Suprapubic skin (tissue), 4 donors: ENCODE data around the gene PKN2. TPM values are rescaled to one million over a fixed set of nuclear protein-coding genes. Genes with fewer than 3 reads are reported as not detected.

Source experiments
- DNase-seq, 2 donors: peaks; one replicate each; pipeline ENCODE4 v3.0.0-alpha.2; 2019; ENCODE audit warnings: low spot score in 2 of 2
- H3K27ac ChIP-seq: fragments of 200-600 bp; sonication (generic); one replicate; pipeline ENCODE4 v1.5.1; 2019
- H3K27me3 ChIP-seq: fragments of 200-600 bp; sonication (generic); one replicate; pipeline ENCODE4 v1.5.1; 2019
- H3K36me3 ChIP-seq: fragments of 200-600 bp; sonication (generic); one replicate; pipeline ENCODE4 v1.5.1; 2019
- H3K4me1 ChIP-seq: fragments of 200-600 bp; sonication (generic); one replicate; pipeline ENCODE4 v1.5.1; 2019
- H3K4me3 ChIP-seq: fragments of 200-600 bp; sonication (generic); one replicate; pipeline ENCODE4 v1.5.1; 2019; ENCODE audit warnings: mild to moderate bottlenecking
- H3K9me3 ChIP-seq: fragments of 200-600 bp; sonication (generic); one replicate; pipeline ENCODE4 v1.5.1; 2019
- EP300 ChIP-seq: sonication (generic); formaldehyde crosslinking; IDR thresholded peaks from one replicate; pipeline ENCODE4 v1.6.1; 2017; ENCODE audit warnings: antibody characterized with exemption
- POLR2A ChIP-seq, 2 donors: fragments of 450-650 bp; IDR thresholded peaks; one replicate each; pipeline ENCODE4 v1.6.1; 2017; ENCODE audit warnings: antibody characterized with exemption in 2 of 2, mild to moderate bottlenecking in 2 of 2, moderate library complexity in 2 of 2
- POLR2AphosphoS5 ChIP-seq, 3 donors: sonication (generic); formaldehyde crosslinking; IDR thresholded peaks; one replicate each; pipeline ENCODE4 v1.6.1; 2017; ENCODE audit warnings: antibody characterized with exemption in 3 of 3
- WGBS: methylation state at CpG from one replicate; pipeline ENCODE4 v1.1.5; 2018; 5-methylcytosine and 5-hydroxymethylcytosine counted together
- total RNA-seq, 4 donors: library from RNA; depleted of rRNA; stranded (reverse); fragments of >200 nt; gene quantifications; one replicate each; pipeline ENCODE4 v1.1.0, GENCODE V29; 2016
- TF ChIP-seq, protein P1 (sequence below), 2 donors: fragments of 200-600 bp in 1 of 2; fragments of 450-650 bp in 1 of 2; sonication (generic) in 1 of 2; IDR thresholded peaks; one replicate each; pipeline ENCODE4 v1.5.1; 2016 to 2019; ENCODE audit warnings: antibody characterized with exemption in 2 of 2, mild to moderate bottlenecking in 1 of 2, moderate library complexity in 1 of 2

PKN2 gene
- total RNA-seq, 4 donors from 2014 or later = 17.7 to 68.2 (median 33.6) TPM

DNA sequence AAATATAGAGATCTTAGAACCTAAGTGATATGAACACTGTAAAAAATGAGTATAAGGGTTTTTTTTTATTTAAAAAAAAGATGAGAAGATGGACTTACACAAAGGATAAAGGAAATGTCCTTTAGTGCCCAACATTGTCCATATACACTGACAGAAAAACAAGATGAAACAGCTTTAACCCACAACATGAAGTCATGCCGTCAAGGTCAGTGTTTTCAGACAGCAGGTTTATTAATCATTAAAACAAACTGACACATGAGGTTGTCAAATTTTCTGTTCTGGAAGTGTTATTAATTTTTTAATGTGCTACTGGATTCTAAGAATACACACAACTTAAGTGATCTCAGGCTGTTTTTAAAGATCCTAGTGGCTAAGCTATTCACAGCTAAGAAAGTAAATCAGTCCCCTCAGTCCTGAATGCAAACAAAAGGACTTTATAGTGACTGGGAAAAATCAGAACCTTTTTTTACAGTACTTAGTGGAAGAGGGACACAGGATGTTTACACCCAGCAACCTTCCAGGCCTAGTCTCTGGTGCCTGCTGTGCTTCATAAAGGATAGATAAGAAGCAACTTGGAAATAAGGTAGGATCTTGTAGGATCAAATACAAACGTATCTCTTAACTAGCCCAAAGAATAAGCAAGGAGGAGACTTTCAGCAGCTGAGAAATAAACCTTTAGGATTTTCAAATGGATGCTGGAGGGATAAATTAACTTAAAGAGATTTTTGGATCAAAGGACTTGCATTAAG lies 21.9 kb upstream of the PKN2 start:
- no peaks in the 10 kb centered on the region for H3K4me1 ChIP-seq
- no peak for DNase-seq
- no peaks in the 10 kb centered on the region for H3K9me3 ChIP-seq
- WGBS = 72% methylated on average over 2 of the region's 2 CpGs
- TF ChIP-seq EP300 (no peak), POLR2AphosphoS5 (IDR thresholded peaks at IDR 0.05) (no peak), POLR2A (IDR thresholded peaks at IDR 0.05) (no peak)
- TF ChIP-seq, protein P1, sequence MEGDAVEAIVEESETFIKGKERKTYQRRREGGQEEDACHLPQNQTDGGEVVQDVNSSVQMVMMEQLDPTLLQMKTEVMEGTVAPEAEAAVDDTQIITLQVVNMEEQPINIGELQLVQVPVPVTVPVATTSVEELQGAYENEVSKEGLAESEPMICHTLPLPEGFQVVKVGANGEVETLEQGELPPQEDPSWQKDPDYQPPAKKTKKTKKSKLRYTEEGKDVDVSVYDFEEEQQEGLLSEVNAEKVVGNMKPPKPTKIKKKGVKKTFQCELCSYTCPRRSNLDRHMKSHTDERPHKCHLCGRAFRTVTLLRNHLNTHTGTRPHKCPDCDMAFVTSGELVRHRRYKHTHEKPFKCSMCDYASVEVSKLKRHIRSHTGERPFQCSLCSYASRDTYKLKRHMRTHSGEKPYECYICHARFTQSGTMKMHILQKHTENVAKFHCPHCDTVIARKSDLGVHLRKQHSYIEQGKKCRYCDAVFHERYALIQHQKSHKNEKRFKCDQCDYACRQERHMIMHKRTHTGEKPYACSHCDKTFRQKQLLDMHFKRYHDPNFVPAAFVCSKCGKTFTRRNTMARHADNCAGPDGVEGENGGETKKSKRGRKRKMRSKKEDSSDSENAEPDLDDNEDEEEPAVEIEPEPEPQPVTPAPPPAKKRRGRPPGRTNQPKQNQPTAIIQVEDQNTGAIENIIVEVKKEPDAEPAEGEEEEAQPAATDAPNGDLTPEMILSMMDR (IDR thresholded peaks at IDR 0.05) = no peak
- H3K36me3 ChIP-seq = no peaks in the 10 kb centered on the region
- H3K4me3 ChIP-seq = no peak overlapping the region
- H3K27me3 ChIP-seq = no peaks in the 10 kb centered on the region
- no peak overlapping the region for H3K27ac ChIP-seq

- H3K4me1 ChIP-seq = no peaks in the 10 kb centered on the region
- H3K4me3 ChIP-seq = no peak overlapping the region
- H3K9me3 ChIP-seq = no peaks in the 10 kb centered on the region
- no peaks in the 10 kb centered on the region for H3K36me3 ChIP-seq
- TF ChIP-seq, protein P1 (IDR thresholded peaks at IDR 0.05) = no peak
- TF ChIP-seq POLR2AphosphoS5 (IDR thresholded peaks at IDR 0.05) (no peak), POLR2A (IDR thresholded peaks at IDR 0.05) (no peak), EP300 (no peak)
- DNase-seq = no peak
- H3K27ac ChIP-seq = no peak overlapping the region
- 88% methylated on average over 2 of the region's 2 CpGs for WGBS
- no peaks in the 10 kb centered on the region for H3K27me3 ChIP-seq
Measured at GRCh38 chr1:88662723-88663122, 21.4 kb upstream of the PKN2 start.

GRCh38 chr1:88668405-88668804 lies 15.7 kb upstream of the PKN2 start:
- no peak overlapping the region for H3K27ac ChIP-seq
- no peaks in the 10 kb centered on the region for H3K9me3 ChIP-seq
- no peak for TF ChIP-seq POLR2AphosphoS5 (IDR thresholded peaks at IDR 0.05)
- no peak for TF ChIP-seq POLR2A (IDR thresholded peaks at IDR 0.05)
- TF ChIP-seq, protein P1 (IDR thresholded peaks at IDR 0.05) = no peak
- no peak for TF ChIP-seq EP300
- H3K36me3 ChIP-seq = no peaks in the 10 kb centered on the region
- no peak for DNase-seq
- WGBS = 85% methylated on average over 3 of the region's 3 CpGs
- no peaks in the 10 kb centered on the region for H3K4me1 ChIP-seq
- H3K27me3 ChIP-seq = no peaks in the 10 kb centered on the region
- H3K4me3 ChIP-seq = no peak overlapping the region

GRCh38 chr1:88670462-88670861 lies 13.6 kb upstream of the PKN2 start:
- H3K9me3 ChIP-seq = no peaks in the 10 kb centered on the region
- no peak overlapping the region for H3K4me3 ChIP-seq
- DNase-seq = no peak
- H3K4me1 ChIP-seq = no peaks in the 10 kb centered on the region
- H3K36me3 ChIP-seq = no peaks in the 10 kb centered on the region
- H3K27ac ChIP-seq = no peak overlapping the region
- WGBS = 78% methylated on average over 3 of the region's 3 CpGs
- TF ChIP-seq EP300 = no peak
- no peak for TF ChIP-seq POLR2AphosphoS5 (IDR thresholded peaks at IDR 0.05)
- TF ChIP-seq POLR2A (IDR thresholded peaks at IDR 0.05) = no peak
- TF ChIP-seq, protein P1 (IDR thresholded peaks at IDR 0.05) = no peak
- no peaks in the 10 kb centered on the region for H3K27me3 ChIP-seq

- H3K36me3 ChIP-seq = no peaks in the 10 kb centered on the region
- no peak for DNase-seq
- H3K9me3 ChIP-seq = no peaks in the 10 kb centered on the region
- H3K27ac ChIP-seq = no peak overlapping the region
- no peaks in the 10 kb centered on the region for H3K27me3 ChIP-seq
- no peaks in the 10 kb centered on the region for H3K4me1 ChIP-seq
- TF ChIP-seq, protein P1 (IDR thresholded peaks at IDR 0.05) = no peak
- TF ChIP-seq POLR2AphosphoS5 (IDR thresholded peaks at IDR 0.05) = no peak
- no peak for TF ChIP-seq POLR2A (IDR thresholded peaks at IDR 0.05)
- TF ChIP-seq EP300 = no peak
- no peak overlapping the region for H3K4me3 ChIP-seq
Measured at GRCh38 chr1:88673446-88673845, 10.6 kb upstream of the PKN2 start.
